Prostate gland (tissue), 2 donors: ENCODE results near the gene NUCKS1. TPM values are rescaled to one million over a fixed set of nuclear protein-coding genes. Genes with fewer than 3 reads are reported as not detected.

Experiments
- DNase-seq: peaks from one replicate; pipeline ENCODE4 v3.0.0-alpha.2; 2019; ENCODE audit warnings: low spot score
- H3K27ac ChIP-seq, 2 donors: fragments of 200-600 bp; sonication (generic); 2 replicates each; pipeline ENCODE4 v1.5.1; 2017 to 2019
- H3K27me3 ChIP-seq: fragments of 200-600 bp; sonication (generic); replicated peaks from 2 replicates; pipeline ENCODE4 v1.5.1; 2019; ENCODE audit not compliant: insufficient read depth
- H3K36me3 ChIP-seq, 2 donors: fragments of 200-600 bp; sonication (generic); 1 replicate in 1 of 2; 2 replicates in 1 of 2; pipeline versions ENCODE4 v1.5.1 to v1.8.1; 2017 to 2019
- H3K4me1 ChIP-seq: fragments of 200-600 bp; sonication (generic); replicated peaks from 2 replicates; pipeline ENCODE4 v1.5.1; 2019
- H3K4me3 ChIP-seq, 2 donors: fragments of 200-600 bp; sonication (generic); 2 replicates each; pipeline ENCODE4 v1.5.1; 2017 to 2019
- H3K9me3 ChIP-seq: fragments of 200-600 bp; sonication (generic); 2 replicates; pipeline ENCODE4 v1.5.1; 2017
- CTCF ChIP-seq, 4 experiments: fragments of 200-600 bp in 2 of 4; fragments of 450-650 bp in 2 of 4; sonication (generic) in 2 of 4; IDR thresholded peaks; 1 replicate in 3 of 4; 2 replicates in 1 of 4; pipeline ENCODE4 v1.5.1; 2016 to 2019; ENCODE audit warnings: antibody characterized with exemption in 4 of 4, mild to moderate bottlenecking in 2 of 4, moderate library complexity in 2 of 4
- POLR2A ChIP-seq: fragments of 450-650 bp; IDR thresholded peaks from one replicate; pipeline ENCODE4 v1.6.1; 2016; ENCODE audit warnings: antibody characterized with exemption, mild to moderate bottlenecking
- POLR2AphosphoS5 ChIP-seq: sonication (generic); formaldehyde crosslinking; IDR thresholded peaks from one replicate; pipeline ENCODE4 v1.6.1; 2017; ENCODE audit warnings: antibody characterized with exemption
- WGBS: methylation state at CpG from one replicate; pipeline ENCODE4 v1.1.5; 2018; 5-methylcytosine and 5-hydroxymethylcytosine counted together
- intact Hi-C: fragments of 100-400 bp; cut with DNase I; formaldehyde crosslinking; loops from one replicate; pipeline ENCODE4 v1.14.2; 2022
- total RNA-seq, 2 donors: library from RNA; depleted of rRNA; stranded (reverse); fragments of >200 nt; gene quantifications; one replicate each; pipeline ENCODE4 v1.1.0, GENCODE V29; 2016

NUCKS1 gene
- total RNA-seq, 2 donors from 2014 or later = 102 to 111 TPM

GRCh38 chr1:205735218-205735617 lies 14.8 kb downstream of the NUCKS1 start:
- intact Hi-C loops = no loop called here
- TF ChIP-seq CTCF (IDR thresholded peaks at IDR 0.05) (no peak), POLR2AphosphoS5 (no peak), POLR2A (no peak)
- Histone ChIP-seq H3K4me3 (no peak overlapping the region), H3K9me3 (no peaks in the 10 kb centered on the region), H3K27ac (no peak overlapping the region), H3K27me3 (no peaks in the 10 kb centered on the region), H3K36me3 (no peaks in the 10 kb centered on the region), H3K4me1 (no peaks in the 10 kb centered on the region)
- 76% methylated on average over 1 of the region's 1 CpG for WGBS
- DNase-seq = no peak

- Histone ChIP-seq H3K27ac (no peak overlapping the region), H3K4me1 (no peaks in the 10 kb centered on the region), H3K4me3 (no peak overlapping the region), H3K9me3 (no peaks in the 10 kb centered on the region), H3K27me3 (no peaks in the 10 kb centered on the region), H3K36me3 (no peaks in the 10 kb centered on the region)
- intact Hi-C loops = no loop called here
- 90% methylated on average over 2 of the region's 2 CpGs for WGBS
- no peak for DNase-seq
- no peak for TF ChIP-seq CTCF (IDR thresholded peaks at IDR 0.05)
- no peak for TF ChIP-seq POLR2AphosphoS5
- no peak for TF ChIP-seq POLR2A
Observed at GRCh38 chr1:205733438-205734175, 16.4 kb downstream of the NUCKS1 start.

GRCh38 chr1:205729945-205730610 lies 19.9 kb downstream of the NUCKS1 start:
- 97% methylated on average over 9 of the region's 9 CpGs for WGBS
- TF ChIP-seq CTCF (IDR thresholded peaks at IDR 0.05) = no peak
- TF ChIP-seq POLR2A = no peak
- TF ChIP-seq POLR2AphosphoS5 = no peak
- H3K4me1 ChIP-seq = no peaks in the 10 kb centered on the region
- no peaks in the 10 kb centered on the region for H3K9me3 ChIP-seq
- no peak overlapping the region for H3K4me3 ChIP-seq
- DNase-seq = no peak
- H3K27ac ChIP-seq = no peak overlapping the region
- no peaks in the 10 kb centered on the region for H3K36me3 ChIP-seq
- H3K27me3 ChIP-seq = no peaks in the 10 kb centered on the region
- intact Hi-C loops = no loop called here

- Histone ChIP-seq H3K9me3 (no peaks in the 10 kb centered on the region), H3K27ac (no peak overlapping the region), H3K27me3 (no peaks in the 10 kb centered on the region), H3K36me3 (no peaks in the 10 kb centered on the region), H3K4me1 (no peaks in the 10 kb centered on the region), H3K4me3 (no peak overlapping the region)
- no peak for DNase-seq
- TF ChIP-seq CTCF (IDR thresholded peaks at IDR 0.05) (no peak), POLR2AphosphoS5 (no peak), POLR2A (no peak)
- intact Hi-C loops = no loop called here
- 79% methylated on average over 4 of the region's 4 CpGs for WGBS
Observed at GRCh38 chr1:205726619-205727125, 23.3 kb downstream of the NUCKS1 start.
